Right cardiac atrium (tissue), 5 donors: ENCODE measurements around the gene SPRY4. TPM values are rescaled to one million over a fixed set of nuclear protein-coding genes. Genes with fewer than 3 reads are reported as not detected.

ENCODE experiments used
- ATAC-seq, 2 donors: fragments of 200-7000 bp; cut with Tn5 transposase; one replicate each; pipeline versions ENCODE4 v1.8.0 to v1.9.1; 2020; ENCODE audit warnings: moderate library complexity in 2 of 2, mild to moderate bottlenecking in 1 of 2
- DNase-seq, 3 donors: peaks; one replicate each; pipeline ENCODE4 v3.0.0-alpha.2; 2020
- H3K27ac ChIP-seq: one replicate; pipeline ENCODE4 v1.5.1; 2013; ENCODE audit warnings: mild to moderate bottlenecking, low read length, control low read depth, moderate library complexity
- H3K27me3 ChIP-seq: one replicate; pipeline ENCODE4 v1.6.1; 2013; ENCODE audit not compliant: control insufficient read depth, insufficient read depth
- H3K4me1 ChIP-seq: one replicate; pipeline ENCODE4 v1.6.1; 2013; ENCODE audit warnings: low read length; ENCODE audit not compliant: control insufficient read depth, insufficient read depth
- H3K4me3 ChIP-seq: one replicate; pipeline ENCODE4 v1.5.1; 2013; ENCODE audit warnings: low read length, control low read depth
- H3K9me3 ChIP-seq: one replicate; pipeline ENCODE4 v1.6.1; 2013; ENCODE audit warnings: low read length; ENCODE audit not compliant: control insufficient read depth
- WGBS: extraction: QIAGEN DNeasy Blood & Tissue Kit; methylation state at CpG from one replicate; pipeline ENCODE4 v1.1.7; 2013; 5-methylcytosine and 5-hydroxymethylcytosine counted together
- intact Hi-C, 4 donors: fragments of 100-400 bp; cut with DNase I; formaldehyde crosslinking; loops; one replicate each; pipeline versions ENCODE4 v1.11.0 to v1.14.0; 2022 to 2023
- polyA plus RNA-seq: library from polyadenylated mRNA; stranded (reverse); fragments of 200-250 nt; gene quantifications from one replicate; pipeline ENCODE4 v1.2.3, GENCODE V29; 2013
- total RNA-seq, 4 donors: library from RNA; stranded (reverse); fragmentation: NEBNext Ultra II Directional; extraction: Animal tissue kit (Norgen Biotek cat#: 25700); gene quantifications; one replicate each; pipeline ENCODE4 v1.2.1, GENCODE V29; 2021
- donor health status: healthy with polysubstance abuse.
- donor health status: DM: no; HTN: yes; CAD: no.
- donor health status: DM: no; HTN: no; CAD: no.
- donor health status: DM: no; HTN: yes; CAD: no; lungs with severe emphysema.
- donor health status: DM: yes; HTN: yes; CAD: no.

Gene SPRY4
- total and polyA plus RNA-seq, 5 donors, result 8.1 to 18.3 (median 9.3) TPM

- Histone ChIP-seq H3K9me3 (no peaks in the 10 kb centered on the region), H3K27ac (peak overlapping the region; percentile 51), H3K4me1 (peaks cover 29% of the 10 kb centered on the region), H3K4me3 (no peak overlapping the region), H3K27me3 (no peaks in the 10 kb centered on the region)
- ATAC-seq (no peak), DNase-seq (no peak)
- WGBS, result 78% methylated on average over 6 of the region's 6 CpGs
- intact Hi-C loops, result no loop called here
Measured at GRCh38 chr5:142315096-142315900, 9.5 kb downstream of the SPRY4 start.

DNA sequence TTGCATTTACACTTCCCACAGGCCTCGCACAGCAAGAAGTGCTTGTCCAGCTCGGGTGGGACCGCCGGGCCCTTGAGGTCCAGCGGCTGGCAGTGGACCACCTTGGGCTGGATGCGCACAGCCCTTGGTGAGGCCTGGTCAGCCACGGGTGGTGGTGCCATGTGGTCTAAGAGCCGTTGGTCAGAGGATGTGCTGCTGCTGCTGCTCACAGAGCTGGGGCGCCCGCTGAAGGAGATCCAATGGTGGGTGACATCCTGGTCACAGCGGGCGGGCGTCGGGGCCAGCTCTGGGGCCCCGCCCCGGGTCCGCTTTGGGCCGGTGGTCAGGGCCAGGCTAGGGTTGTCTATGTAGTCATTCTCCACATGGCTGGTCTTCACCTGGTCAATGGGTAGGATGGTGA is 10.2 kb downstream of the SPRY4 start:
- no peaks in the 10 kb centered on the region for H3K27me3 ChIP-seq
- peak in 1 of 2 donors; percentile 2 for ATAC-seq
- peak in 1 of 3 donors; percentile 68 for DNase-seq
- intact Hi-C loops, result no loop called here
- peaks cover 29% of the 10 kb centered on the region for H3K4me1 ChIP-seq
- H3K9me3 ChIP-seq, result no peaks in the 10 kb centered on the region
- 83% methylated on average over 18 of the region's 18 CpGs for WGBS
- no peak overlapping the region for H3K27ac ChIP-seq
- no peak overlapping the region for H3K4me3 ChIP-seq

GRCh38 chr5:142314109-142314508 is 10.7 kb downstream of the SPRY4 start:
- H3K27me3 ChIP-seq, result no peaks in the 10 kb centered on the region
- no peak overlapping the region for H3K4me3 ChIP-seq
- no peaks in the 10 kb centered on the region for H3K9me3 ChIP-seq
- no peak overlapping the region for H3K27ac ChIP-seq
- intact Hi-C loops, result no loop called here
- ATAC-seq (peak in 1 of 2 donors; percentile 2), DNase-seq (peak in 1 of 3 donors; percentile 60)
- WGBS, result 71% methylated on average over 20 of the region's 20 CpGs
- peaks cover 29% of the 10 kb centered on the region for H3K4me1 ChIP-seq

DNA sequence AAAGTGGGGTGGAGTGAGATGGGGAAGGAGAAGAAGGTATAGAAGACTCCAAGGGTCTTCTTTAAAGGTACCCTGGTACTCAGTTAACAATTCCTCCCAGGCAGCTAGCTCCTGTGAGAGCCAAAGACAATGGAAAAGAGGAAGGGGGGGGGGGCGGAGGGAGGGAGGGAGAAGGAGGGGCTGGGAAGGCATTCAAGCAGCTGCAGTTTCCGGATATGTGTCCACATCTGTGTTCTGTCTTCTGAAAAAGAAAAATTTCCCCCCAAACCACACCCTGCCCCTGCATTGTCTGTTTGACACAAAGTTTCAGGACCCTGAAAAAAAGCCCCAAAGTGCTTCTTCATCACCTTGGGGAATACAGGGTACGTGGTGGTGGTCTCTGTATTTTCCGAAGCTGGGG is 11.1 kb downstream of the SPRY4 start:
- no peaks in the 10 kb centered on the region for H3K9me3 ChIP-seq
- no peak for ATAC-seq
- intact Hi-C loops, result no loop called here
- 47% methylated on average over 4 of the region's 4 CpGs for WGBS
- H3K27ac ChIP-seq, result no peak overlapping the region
- no peaks in the 10 kb centered on the region for H3K27me3 ChIP-seq
- no peak for DNase-seq
- peaks cover 29% of the 10 kb centered on the region for H3K4me1 ChIP-seq
- no peak overlapping the region for H3K4me3 ChIP-seq

DNA sequence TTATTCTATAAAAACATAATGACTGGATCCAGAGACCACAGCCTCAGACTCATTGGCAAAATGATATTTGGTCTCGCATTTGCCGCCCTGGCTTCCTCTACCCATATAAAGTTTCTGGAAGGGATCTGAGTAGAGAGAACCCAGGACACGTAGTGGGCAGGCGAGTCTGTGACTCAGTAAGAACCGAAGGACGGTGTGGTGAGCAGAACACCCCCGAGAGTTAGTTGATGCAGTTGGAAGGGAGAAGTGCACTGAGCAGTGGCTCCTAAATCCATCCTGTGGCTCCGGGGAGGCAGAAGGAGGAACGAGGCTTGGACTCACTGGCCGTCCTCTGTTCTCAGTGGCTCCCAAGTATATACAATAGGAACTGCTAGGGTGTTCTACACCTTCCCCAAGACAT is 11.5 kb downstream of the SPRY4 start:
- ATAC-seq (no peak), DNase-seq (no peak)
- H3K27ac ChIP-seq, result no peak overlapping the region
- H3K4me3 ChIP-seq, result no peak overlapping the region
- H3K9me3 ChIP-seq, result no peaks in the 10 kb centered on the region
- intact Hi-C loops, result no loop called here
- 59% methylated on average over 10 of the region's 10 CpGs for WGBS
- peaks cover 29% of the 10 kb centered on the region for H3K4me1 ChIP-seq
- no peaks in the 10 kb centered on the region for H3K27me3 ChIP-seq

DNA sequence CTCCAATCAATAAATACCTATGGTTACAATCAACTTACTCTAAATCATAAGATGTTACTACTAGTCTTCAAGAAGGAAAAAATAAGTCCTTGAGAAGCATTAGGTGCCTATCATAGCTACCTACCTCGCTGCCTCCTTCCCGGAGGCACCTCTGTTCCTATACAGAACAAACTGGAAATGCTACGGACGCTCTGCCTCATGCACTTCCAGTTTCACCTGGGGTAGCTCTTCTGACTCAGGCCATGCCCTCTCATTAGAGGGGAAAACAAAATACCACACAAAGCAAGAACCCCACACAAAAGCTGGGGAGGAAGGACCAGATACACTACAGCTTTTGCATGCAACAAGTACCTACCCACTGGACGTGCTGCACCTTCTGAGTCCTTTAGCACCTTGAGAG is 12.4 kb downstream of the SPRY4 start:
- DNase-seq (no peak), ATAC-seq (no peak)
- Histone ChIP-seq H3K9me3 (no peaks in the 10 kb centered on the region), H3K4me3 (no peak overlapping the region), H3K27ac (peak overlapping the region; percentile 21), H3K4me1 (peaks cover 25% of the 10 kb centered on the region), H3K27me3 (no peaks in the 10 kb centered on the region)
- WGBS, result 82% methylated on average over 5 of the region's 5 CpGs
- intact Hi-C loops, result no loop called here

DNA sequence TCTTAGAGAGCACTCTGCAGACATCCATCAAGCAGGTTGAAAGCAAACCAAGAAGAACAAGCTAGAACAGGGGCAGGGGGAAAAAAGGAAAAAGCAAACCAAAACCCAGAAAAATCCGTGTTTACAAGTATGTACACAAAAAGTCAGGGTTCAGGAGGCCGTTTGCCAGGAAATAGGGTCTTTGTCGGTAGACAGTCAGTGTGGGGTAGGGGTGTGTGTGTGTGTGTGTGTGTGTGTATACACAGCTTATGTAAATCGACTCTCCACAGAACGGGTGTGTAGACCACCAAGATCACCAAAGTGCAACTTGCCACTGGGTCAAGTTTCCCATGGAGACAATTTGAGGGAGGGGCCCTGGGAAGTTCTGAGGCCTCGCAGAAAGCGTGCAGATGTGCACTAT is 13.1 kb downstream of the SPRY4 start:
- H3K4me1 ChIP-seq, result peaks cover 19% of the 10 kb centered on the region
- WGBS, result 79% methylated on average over 7 of the region's 7 CpGs
- H3K9me3 ChIP-seq, result no peaks in the 10 kb centered on the region
- DNase-seq (no peak), ATAC-seq (no peak)
- no peak overlapping the region for H3K27ac ChIP-seq
- H3K27me3 ChIP-seq, result no peaks in the 10 kb centered on the region
- H3K4me3 ChIP-seq, result no peak overlapping the region
- intact Hi-C loops, result no loop called here

DNA sequence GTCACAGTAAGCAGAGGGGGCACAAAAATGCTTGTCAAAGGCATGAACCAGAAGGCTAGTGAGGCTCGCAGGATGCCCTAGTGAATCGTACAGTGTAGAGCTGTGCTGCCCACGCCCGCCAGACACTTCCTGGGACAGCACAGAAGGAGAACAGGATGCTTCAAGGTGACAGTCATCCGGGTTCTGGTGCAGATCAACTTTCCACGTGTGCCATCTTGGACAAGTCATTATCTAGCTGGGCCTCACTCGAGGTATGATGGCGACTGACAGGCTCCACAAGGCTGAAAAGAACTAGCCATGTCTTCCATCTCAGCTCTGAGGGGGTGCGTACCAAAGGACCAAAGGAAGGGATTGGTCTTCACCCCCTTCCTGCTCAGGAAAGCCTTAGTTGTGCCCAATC is 14.0 kb downstream of the SPRY4 start:
- ATAC-seq, result no peak
- Histone ChIP-seq H3K4me1 (peaks cover 15% of the 10 kb centered on the region), H3K27ac (no peak overlapping the region), H3K4me3 (no peak overlapping the region), H3K27me3 (no peaks in the 10 kb centered on the region), H3K9me3 (no peaks in the 10 kb centered on the region)
- intact Hi-C loops, result no loop called here
- DNase-seq, result no peak
- 81% methylated on average over 9 of the region's 9 CpGs for WGBS

- Histone ChIP-seq H3K4me3 (no peak overlapping the region), H3K27ac (no peak overlapping the region), H3K4me1 (peaks cover 13% of the 10 kb centered on the region), H3K9me3 (no peaks in the 10 kb centered on the region), H3K27me3 (no peaks in the 10 kb centered on the region)
- ATAC-seq, result no peak
- no peak for DNase-seq
- intact Hi-C loops, result no loop called here
- WGBS, result 75% methylated on average over 12 of the region's 12 CpGs
Measured at GRCh38 chr5:142309747-142310318, 15.0 kb downstream of the SPRY4 start.

- no peaks in the 10 kb centered on the region for H3K27me3 ChIP-seq
- no peak overlapping the region for H3K27ac ChIP-seq
- no peaks in the 10 kb centered on the region for H3K9me3 ChIP-seq
- no peak for ATAC-seq
- intact Hi-C loops, result no loop called here
- H3K4me1 ChIP-seq, result peaks cover 17% of the 10 kb centered on the region
- no peak for DNase-seq
- 77% methylated on average over 3 of the region's 3 CpGs for WGBS
- H3K4me3 ChIP-seq, result no peak overlapping the region
Measured at GRCh38 chr5:142308358-142308757, 16.5 kb downstream of the SPRY4 start.

GRCh38 chr5:142307146-142307890 is 17.5 kb downstream of the SPRY4 start:
- 90% methylated on average over 7 of the region's 7 CpGs for WGBS
- H3K4me1 ChIP-seq, result peaks cover 15% of the 10 kb centered on the region
- no peaks in the 10 kb centered on the region for H3K27me3 ChIP-seq
- intact Hi-C loops, result no loop called here
- no peak overlapping the region for H3K4me3 ChIP-seq
- H3K27ac ChIP-seq, result no peak overlapping the region
- ATAC-seq, result no peak
- H3K9me3 ChIP-seq, result no peaks in the 10 kb centered on the region
- DNase-seq, result no peak
